SK-N-MC (cell line): Measurements from ENCODE around the gene TNKS2.

Experiments
- EZH2 ChIP-seq: fragments of 200-600 bp; sonication (generic); IDR thresholded peaks from one replicate; pipeline ENCODE4 v1.6.1; 2017; ENCODE audit warnings: antibody characterized with exemption
- FOXP2 ChIP-seq: optimal IDR thresholded peaks from 2 replicates; pipeline ENCODE3; 2011; ENCODE audit warnings: mild to moderate bottlenecking, moderate library complexity; ENCODE audit not compliant: insufficient read depth; ENCODE audit errors: extremely low read length, control extremely low read depth
- POLR2AphosphoS5 ChIP-seq: IDR thresholded peaks from 2 replicates; pipeline ENCODE4 v1.6.1; 2012; ENCODE audit warnings: mild to moderate bottlenecking, low read depth, low read length, borderline replicate concordance

DNA sequence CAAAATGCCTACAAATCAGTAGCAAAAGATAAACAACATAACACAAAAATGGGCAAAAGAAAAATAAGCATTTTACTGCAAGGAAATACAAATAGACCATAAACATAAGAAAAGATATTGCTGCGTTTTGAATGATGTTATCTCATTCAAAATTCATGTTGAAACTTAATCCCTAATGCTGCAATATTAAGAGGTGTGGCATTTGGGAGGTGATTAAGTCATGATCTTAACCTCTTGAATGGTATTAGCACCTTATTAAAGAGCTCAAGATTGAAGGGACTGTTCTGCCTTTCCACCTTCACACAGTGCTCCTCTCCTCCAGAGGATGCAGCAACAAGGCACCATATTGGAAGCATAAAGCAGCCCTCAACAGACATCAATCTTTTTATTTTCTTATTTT is 12.4 kb upstream of the TNKS2 start:
- TF ChIP-seq EZH2 (no peak), POLR2AphosphoS5 (no peak), FOXP2 (no peak)
